T-helper 1 cell treated with Interleukin-12 subunit alpha and Interleukin-12 subunit beta and Interleukin-4 antibody, amounts not matched to agents 30 ng/mL and 1 ng/mL, for 36 hours (primary cell): ENCODE measurements around the gene ZNF513. TPM values are rescaled to one million over a fixed set of nuclear protein-coding genes. Genes with fewer than 3 reads are reported as not detected.

Experiments
- intact Hi-C: fragments of 100-400 bp; cut with micrococcal nuclease; formaldehyde crosslinking; loops from one replicate; pipeline ENCODE4 v1.15.1; 2024
- total RNA-seq: library from RNA; stranded (reverse); gene quantifications from 2 replicates; pipeline ENCODE4 v1.2.3, GENCODE V29; 2022

Gene ZNF513, protein sequence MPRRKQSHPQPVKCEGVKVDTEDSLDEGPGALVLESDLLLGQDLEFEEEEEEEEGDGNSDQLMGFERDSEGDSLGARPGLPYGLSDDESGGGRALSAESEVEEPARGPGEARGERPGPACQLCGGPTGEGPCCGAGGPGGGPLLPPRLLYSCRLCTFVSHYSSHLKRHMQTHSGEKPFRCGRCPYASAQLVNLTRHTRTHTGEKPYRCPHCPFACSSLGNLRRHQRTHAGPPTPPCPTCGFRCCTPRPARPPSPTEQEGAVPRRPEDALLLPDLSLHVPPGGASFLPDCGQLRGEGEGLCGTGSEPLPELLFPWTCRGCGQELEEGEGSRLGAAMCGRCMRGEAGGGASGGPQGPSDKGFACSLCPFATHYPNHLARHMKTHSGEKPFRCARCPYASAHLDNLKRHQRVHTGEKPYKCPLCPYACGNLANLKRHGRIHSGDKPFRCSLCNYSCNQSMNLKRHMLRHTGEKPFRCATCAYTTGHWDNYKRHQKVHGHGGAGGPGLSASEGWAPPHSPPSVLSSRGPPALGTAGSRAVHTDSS
- total RNA-seq: 19.7 and 20.2 TPM in 2 replicates

DNA sequence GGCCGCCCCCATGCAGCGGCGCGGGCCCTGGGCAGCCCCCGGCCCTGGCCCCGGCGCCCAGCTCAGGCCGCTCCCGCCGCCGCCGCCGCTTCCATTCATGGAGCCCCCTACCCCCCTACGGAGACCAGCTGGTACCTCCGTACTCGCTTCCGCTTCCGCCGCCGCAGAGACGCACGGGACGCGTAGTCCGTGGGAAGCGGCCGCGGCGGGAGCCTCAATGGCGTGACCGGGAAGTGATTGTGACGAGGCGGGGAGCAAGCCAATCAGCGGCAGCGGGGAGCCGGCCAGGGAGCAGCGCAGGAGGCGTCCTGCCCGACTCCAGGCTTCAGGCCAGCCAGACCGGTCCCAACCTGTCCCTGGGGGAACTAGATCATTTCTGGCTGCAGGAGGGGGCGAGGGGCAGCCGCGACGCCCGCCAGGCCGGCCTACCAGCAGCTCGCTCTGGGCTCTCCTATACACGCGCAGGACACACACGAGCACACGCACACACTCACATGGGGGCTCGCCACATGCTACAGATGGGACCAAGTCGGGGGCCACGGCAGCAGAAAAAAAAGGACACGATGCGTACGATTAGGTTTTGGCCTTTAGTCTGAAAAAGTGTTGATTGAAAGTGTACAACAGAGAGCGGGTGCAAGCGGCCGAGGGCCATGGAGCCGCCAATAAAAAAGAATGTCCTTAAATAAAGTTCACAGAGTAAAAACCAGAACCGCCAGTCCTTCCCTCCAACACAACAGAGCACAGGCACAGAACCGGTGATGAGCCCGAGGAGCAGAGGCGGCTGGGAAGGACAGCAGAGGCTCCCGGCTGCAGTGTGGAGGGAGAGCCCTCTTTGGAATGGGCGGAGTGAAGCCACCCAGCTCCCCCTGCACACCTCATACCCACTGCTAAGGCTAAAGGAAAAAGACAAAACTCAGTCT is at the start of gene ZNF513:
TSS of gene ZNF513 (minus strand) at position 109 of the 920 bp plus-strand sequence. CDS start 208 bp downstream, outside the sequence.
- intact Hi-C loops: loop anchor here (1.0 to 2.0 kb wide), 7 partner anchors 11 to 282 kb away; partner anchors contain the start of genes EIF2B4, GTF3C2, IFT172 and MPV17

DNA sequence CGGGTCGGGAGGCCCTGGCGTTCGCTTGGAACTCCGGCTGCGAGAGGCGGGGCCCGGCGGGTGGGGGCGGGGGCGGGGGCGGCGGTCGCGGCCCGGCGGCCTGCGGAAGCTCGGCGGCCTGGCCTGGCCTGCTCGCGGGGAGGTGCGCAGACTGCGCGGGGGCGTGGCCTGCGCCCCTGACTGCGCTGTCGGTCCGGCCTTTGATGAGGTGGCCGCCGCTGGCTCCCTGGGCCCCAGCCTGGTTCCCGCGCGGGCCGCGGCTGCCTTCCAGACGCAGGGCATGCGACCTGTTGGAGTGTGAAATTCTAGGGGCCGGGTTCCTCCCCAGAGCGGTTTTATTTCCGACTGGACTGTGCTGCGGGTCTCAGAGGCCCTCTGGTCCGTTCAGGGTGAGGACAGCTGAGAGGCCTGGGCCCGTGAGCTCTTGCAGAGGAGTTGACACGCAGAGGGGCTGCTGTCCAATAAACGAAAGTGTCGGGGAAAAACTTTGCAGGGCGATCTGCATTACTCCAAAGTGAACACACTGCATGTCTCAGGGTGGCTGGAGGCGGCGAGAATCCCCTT is 48.5 kb upstream of the ZNF513 start:
- intact Hi-C loops: loop anchor here (1.0 to 5.0 kb wide), 14 partner anchors 20 to 1323 kb away; partner anchors contain the start of genes CAD, EIF2B4, GTF3C2 and IFT172

DNA sequence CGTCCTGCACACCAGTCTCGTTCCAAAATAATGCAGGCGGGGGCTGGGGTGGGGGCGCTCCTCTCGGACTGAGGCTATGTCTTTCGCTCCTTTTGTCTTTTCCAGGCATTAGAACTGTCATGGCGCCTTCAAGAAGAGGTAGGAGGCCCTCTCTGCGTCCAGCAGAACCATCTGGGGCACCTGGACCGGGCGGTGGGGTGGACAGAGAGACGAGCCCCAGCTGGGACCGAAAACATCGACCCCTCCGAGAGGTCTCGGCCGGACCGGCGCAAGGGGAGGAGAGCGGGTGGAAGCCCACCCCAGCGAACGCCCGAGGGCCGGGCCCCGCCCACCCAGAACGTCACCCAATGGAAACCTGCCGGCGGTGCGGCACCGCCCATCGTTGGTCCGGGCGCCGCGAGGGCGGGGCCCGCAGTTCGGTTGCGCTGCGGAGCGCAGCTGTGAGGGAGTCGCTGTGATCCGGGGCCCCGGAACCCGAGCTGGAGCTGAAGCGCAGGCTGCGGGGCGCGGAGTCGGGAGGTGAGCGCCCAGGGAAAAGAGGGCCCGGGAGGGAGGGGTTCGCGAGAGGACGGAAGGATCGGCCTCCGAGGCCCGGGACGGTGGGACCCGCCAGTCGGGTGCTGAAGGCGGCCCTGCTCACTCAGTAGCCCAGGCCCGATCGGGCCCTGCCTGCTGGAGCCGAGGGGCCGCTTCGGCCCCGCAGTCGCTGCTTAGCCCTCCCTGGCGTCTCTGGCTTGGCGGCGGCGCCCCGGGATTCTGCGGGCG is 47.9 kb upstream of the ZNF513 start, which contains the start of gene NRBP1:
TSS of gene NRBP1 (plus strand) at position 419 of the 765 bp plus-strand sequence. CDS start 4,643 bp downstream, outside the sequence.
- intact Hi-C loops: loop anchor here (1.0 to 5.0 kb wide), 12 partner anchors 19 to 1324 kb away; partner anchors contain the start of genes CAD, EIF2B4, GTF3C2 and IFT172

DNA sequence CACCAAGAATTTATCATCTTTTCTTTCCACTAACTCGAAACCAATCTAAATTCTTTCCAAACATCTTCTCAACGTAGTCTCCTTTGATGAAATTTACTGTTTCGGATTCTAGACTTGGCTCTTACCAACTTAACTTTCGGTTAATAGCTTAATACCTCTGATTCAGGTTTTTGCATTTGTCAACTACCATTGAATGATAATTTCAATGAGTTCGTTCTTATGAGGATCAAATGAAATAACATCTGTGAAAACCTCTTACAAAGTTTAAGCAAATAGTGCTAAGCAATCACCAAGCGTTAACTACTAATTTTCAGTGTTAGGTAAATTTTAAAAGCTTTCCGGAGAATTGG is 47.3 kb upstream of the ZNF513 start:
- intact Hi-C loops: loop anchor here (1.0 to 5.0 kb wide), 12 partner anchors 19 to 1324 kb away; partner anchors contain the start of genes CAD, EIF2B4, GTF3C2 and IFT172

DNA sequence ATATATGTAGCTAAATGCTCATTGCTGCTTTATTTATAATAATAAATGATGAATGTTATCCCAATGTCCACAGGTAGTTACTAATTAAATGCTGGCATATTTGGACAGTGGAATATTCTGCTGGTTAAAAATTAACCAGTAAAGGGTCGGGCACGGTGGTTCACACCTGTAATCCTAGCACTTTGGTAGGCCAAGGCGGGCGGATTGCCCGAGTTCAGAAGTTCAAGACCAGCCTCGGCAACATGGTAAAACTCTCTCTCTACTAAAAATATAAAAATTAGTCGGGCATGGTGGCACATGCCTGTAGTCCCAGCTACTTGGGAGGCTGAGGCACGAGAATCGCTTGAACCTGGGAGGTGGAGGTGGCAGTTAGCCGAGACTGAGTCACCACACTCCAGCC is 44.5 kb upstream of the ZNF513 start:
- intact Hi-C loops: loop anchor here (5.0 kb wide), 2 partner anchors 257 to 1327 kb away; partner anchors contain the start of gene PPP1CB

DNA sequence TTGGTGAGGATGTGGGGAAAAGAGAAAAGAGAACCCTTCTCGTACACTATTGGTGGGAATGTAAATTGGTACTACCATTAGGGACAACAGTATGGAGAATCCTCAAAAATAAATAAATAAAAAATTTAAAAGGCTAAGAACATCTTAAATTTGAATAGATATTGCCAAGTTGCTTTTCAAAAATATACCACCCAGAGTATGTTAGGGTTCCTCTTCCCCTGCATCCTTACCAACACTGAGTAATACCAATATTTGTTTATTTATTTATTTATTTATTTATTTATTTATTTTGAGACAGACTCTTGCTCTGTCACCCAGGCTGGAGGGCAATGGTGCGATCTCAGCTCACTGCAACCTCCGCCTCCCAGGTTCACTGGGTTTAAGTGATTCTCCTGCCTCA is 42.4 kb upstream of the ZNF513 start:
- intact Hi-C loops: no loop called here

DNA sequence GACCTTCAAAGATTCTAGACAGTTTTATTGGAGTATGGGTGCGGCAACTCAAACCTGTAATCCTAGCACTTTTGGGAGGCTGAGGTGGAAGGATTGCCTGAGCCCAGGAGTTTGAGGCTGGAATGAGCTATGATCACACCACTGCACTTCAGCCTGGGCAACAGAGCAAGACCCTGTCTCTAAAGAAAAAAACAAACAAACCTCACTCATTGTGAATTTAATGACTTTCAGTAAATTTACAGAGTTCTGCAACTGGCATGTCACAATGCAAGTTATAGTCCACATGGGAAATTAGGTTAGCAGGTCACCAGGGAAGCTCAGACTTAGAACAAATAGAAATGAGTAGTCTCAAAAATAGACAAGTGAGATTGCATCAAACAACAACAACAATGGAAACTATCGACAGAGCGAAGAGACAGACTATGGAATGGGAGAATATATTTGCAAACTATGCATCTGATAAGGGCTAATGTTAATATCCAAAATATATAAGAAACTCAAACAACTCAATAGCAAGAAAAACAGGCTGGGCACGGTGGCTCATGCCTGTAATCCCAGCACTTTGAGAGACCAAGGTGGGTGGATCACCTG is 41.2 kb upstream of the ZNF513 start:
- intact Hi-C loops: no loop called here

DNA sequence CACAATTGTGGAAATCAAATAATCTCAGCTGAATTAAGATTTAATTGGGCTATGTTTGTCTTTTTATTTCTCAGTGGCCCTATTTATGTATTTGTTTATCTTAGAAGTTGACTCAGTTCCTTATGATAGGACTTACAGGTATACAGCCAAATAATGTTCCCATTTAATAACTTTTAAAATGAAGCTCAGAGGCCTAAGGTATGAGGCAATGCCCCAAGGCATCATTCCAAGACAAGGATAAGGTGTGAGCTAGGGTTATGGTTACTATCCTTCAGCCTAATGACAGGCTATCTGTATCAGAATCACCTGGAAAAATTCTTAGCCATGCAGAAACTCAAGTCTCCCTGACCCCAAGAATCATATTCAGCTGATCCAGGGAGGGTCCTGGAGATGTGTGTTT is 40.5 kb upstream of the ZNF513 start:
- intact Hi-C loops: no loop called here

DNA sequence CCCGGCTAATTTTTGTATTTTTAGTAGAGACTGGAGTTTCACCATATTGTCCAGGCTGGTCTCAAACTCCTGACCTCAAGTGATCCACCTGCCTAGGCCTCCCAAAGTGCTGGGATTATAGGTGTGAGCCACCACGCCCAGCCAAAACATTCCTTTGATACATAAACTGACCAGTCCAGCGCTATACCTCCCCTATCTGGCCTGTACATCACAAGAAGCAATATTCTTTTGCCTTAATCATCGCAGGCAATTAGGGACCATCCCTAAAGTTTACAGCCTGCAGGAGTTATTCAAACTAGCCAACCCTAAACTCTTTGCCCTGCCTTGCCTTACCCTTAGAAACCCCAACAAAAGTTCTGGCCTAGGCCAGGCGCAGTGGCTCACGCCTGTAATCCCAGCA is 35.6 kb upstream of the ZNF513 start:
- intact Hi-C loops: no loop called here

DNA sequence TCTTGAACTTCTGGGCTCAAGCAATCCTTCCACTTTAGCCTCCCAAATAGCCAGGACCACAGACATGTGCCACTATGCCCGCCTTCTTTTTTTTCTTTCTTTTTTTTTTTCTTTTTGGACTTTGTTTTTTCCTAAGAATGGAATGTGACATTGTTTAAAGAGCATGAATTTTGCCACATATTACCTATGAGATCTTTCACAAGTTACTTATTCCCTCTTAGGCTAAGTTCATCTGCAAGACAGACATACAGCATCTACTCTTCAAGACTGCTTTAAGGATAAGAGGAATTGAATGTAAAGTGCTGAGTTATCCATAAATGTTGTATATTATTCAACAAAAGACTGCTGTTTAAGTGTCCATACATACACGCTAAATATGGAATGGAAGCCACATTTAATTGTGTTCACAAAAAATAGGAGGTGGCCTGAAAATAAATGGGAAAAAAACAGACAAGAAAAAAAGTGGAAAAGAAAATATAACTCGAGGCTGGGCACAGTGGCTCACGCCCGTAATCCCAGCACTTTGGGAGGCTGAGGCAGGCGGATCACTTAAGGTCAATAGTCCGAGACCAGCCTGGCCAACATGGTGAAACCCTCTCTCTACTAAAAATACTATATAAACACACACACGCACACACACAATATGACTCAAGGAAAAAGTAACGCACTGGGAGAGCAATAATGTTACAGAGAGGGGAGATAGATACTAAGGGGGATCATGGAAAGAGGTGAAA is 32.1 kb upstream of the ZNF513 start:
- intact Hi-C loops: no loop called here

DNA sequence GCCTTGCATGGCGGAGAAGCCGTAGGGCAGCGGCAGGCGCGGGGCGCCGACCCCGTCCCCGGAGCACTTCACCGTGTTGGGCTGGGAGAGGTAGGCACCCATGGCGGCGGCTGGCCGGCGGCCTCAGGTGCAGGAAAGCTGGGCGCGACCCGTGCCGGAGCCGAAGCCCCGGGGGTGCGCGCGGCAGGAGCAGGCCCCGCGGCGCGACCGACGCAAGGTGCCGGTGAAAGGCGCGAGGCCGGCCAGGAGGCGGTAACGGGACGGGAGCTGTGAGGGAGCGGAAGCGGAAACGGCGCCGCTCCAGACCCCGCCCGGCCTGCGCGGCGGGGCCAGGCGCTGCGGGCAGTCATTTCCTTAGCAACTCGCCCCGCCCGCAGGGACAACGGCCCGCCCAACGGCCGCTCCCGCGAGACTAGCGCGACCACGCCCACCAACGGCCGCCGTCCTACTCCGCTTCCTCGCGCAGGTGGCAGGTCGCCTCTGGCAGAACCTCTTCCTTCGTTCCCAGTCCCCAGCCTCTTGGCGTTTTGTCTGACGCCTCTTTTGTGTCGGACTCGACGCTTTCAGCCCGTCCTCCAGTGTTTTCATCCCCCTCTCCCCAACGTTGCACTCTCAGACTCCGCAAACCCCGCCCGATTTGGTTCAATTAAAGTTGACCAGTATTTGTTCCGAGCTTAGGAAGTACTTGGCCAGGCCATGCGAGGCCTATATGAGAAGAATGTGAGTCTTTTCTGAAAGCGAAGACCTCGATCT is 29.0 kb upstream of the ZNF513 start, which contains the start of gene PPM1G:
TSS of gene PPM1G (minus strand) at position 271 of the 753 bp plus-strand sequence. CDS start at position 102, 169 bp downstream.
- intact Hi-C loops: loop anchor here (1.0 to 10.0 kb wide), 13 partner anchors 17 to 1062 kb away; partner anchors contain the start of genes ADGRF3, AGBL5, ATRAID and CAD

DNA sequence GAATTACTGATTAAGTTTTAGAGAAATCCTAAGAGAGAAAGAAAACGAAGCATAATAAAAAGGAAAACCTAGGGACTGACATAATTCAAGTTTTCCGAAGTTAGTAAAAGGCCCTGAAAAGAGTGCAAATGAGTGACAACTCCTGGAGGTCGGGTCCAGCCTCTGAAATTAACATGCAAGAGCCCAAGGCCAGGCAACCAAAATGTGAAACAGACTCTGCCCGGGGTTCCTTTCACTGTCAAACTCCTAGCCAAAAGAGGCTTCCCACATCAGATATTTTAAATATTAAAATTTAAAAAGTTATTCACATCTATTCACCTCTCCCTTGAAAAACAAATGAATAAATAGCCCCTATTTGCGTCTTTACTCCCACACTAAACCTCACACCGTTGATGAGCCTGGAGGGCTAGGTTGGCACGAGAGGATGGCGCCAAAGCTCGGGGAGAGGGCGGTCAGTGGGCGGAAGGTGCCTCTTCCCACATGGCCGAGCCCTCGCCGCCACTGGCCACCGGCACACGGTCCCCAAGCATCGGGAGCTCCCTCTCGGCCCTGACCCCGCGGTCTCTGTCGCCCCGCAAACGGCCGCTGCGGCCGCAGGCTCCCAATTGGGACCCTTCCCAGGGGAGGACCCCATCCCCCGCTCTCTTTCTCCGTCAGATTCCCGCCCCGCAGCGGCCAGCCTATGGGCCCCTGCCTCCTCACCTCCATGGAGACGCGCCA is 28.2 kb upstream of the ZNF513 start:
- intact Hi-C loops: loop anchor here (1.0 to 10.0 kb wide), 13 partner anchors 16 to 1061 kb away; partner anchors contain the start of genes ADGRF3, AGBL5, ATRAID and CAD

DNA sequence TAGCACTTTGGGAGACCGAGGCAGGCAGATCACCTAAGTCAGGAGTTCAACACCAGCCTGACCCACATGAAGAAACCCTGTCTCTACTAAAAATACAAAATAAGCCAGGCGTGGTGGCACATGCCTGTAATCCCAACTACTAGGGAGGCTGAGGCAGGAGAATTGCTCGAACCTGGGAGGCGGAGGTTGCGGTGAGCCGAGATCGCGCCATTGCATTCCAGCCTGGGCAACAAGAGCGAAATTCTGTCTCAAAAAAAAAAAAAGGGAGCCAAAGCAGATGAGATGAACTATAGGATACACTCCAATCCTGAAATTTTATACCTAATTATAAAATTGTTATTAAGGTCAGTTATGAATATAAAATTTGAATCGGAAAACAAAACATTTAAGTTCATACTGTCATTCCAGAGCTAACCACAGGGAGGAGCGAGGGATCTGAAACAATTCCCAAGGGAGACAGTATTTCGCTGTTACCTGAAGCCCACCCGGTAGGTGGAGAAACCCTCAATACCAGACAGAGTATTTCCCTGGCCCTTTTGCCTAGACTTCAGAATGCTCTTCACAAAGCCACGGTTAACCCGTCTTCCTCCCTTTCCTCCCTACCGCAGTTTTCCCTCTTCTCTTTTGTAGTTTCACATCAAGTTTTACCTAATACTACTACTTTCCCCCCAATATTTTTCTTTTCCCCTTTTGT is 27.4 kb upstream of the ZNF513 start:
- intact Hi-C loops: loop anchor here (2.0 to 10.0 kb wide), 3 partner anchors 15 to 1061 kb away; partner anchors contain the start of genes ADGRF3, ATRAID, CAD and SELENOI

DNA sequence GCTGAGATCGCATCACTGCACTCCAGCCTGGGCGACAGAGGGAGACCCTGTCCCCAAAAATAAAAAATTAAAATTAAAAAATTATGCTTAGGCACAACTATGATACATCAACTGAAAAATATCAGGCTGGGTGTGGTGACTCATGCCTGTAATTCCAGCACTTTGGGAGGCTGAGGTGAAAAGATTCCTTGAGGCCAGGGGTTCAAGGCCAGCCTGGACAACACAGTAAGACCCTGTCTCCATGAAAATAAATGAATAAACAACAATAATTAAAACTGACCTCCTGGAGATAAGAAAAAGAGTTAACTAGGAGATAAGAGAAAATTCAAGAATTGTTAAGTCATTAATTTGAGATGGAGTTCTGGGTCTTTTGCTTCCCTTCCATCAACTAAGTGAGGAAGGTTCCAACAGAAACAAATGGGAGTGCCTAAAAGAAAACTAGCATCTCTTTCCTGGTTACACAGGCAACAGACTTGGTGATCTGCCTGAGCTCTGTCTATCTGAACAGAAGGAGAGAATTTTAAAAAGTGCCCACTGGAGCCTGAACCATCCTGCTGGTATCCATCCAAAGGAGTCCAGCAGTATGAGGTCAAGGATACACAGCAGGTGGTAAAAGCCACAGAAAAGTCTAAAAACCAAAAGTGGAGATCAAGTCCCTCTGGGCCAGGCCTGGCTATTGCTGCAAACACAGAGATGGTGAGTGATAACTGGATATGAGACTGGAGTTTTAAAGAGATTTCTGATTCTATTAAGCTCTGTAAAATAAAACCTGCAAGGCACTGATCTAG is 20.0 kb upstream of the ZNF513 start:
- intact Hi-C loops: loop anchor here (10.0 kb wide), 1 partner anchor 186 kb away; the partner anchor contains the start of genes ATRAID, CAD and SLC5A6

DNA sequence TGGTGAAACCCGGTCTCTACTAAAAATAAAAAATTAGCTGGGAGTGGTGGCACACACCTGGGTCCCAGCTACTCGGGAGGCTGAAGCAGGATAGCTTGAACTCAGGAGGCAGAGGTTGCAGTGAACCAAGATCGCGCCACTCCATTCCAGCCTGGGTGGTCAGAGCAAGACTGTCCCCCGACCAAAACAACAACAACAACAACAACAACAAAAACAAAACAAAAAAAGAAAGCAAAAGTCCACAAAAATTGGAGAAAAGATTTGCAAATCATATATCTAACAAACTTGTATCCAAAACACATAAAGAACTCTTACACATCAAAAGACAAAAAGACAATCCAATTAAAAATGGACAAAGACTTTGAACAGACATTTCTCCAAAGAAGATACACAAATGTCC is 18.4 kb upstream of the ZNF513 start:
- intact Hi-C loops: no loop called here

DNA sequence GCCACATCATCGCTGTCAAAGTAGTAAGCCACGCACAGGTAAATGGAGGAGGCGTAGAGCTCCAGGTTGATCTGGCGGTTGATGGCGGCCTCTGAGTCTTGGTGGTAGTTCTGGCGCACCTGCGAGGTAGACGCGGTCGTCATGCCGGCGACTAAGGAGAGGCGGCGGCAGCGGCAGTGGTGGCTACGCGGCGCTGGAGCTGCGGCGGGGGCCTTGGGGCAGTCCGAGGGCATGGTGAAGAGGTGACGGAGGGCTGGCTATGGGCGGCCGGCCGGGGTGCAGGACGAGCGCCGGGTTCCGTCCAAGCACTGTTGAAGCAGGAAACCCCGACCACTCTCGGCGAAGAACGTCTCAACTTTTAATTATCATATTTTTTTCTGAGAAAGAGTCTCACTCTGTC is 12.7 kb upstream of the ZNF513 start:
- intact Hi-C loops: loop anchor here (2.0 kb wide), 1 partner anchor 16 kb away; the partner anchor contains the start of gene PPM1G
